Measurements from ENCODE around the gene LHX6.

The LHX6 gene

DNA sequence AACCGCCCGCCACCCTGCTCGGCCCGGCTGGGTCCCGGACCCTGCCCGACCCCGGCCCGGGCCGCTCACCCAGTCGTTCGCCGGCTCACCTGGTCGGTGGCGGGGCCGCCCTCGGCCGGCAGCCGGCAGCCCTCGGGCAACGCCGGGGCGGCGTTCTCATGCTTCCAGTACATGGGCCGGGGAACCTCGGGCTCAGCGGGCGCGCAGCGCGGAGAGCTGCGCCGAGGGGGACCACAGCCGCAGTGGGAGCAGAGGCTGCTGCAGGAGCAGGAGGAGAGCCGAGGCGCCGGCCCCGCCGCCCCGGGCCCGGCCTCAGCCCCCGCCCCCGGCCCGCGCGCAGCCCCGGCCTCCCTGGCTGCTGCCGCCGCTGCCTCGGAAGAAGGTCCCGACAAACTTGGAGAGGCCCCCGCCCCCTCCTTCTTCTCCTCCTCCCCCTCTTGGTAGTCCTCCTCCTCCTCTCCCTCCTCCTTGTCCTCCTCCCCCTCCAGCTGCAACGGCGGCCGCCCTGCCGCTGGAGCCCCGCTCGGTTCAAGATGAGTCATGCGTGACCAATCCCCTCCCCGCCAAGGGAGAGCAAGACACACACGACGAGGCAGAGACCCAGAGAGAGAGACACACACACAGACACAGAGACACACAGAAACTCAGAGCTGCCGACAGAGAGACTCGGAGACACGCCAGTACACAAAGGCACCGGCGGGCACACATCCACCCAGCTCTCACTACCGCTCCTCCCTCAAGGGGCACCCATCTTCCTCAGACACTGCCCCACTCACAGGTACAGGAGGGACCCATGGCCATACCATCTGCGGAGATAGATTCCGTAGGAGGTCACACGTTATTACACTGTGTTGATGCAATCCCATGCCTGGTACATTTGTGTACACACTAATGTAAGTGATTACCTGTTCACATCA, at the start of gene LHX6:
TSS of gene LHX6 (minus strand) at position 390 of the 917 bp plus-strand sequence. CDS start at position 173, 217 bp downstream.
- no peak for DNase-seq
- in situ Hi-C loops (cut with HindIII; ENCODE audit: low pct_ligation_motif_present, low pct_unique_long_range_greater_than_20kb, low sequenced_read_pairs), result no loop called here

- DNase-seq, result no peak
- in situ Hi-C loops (cut with HindIII; ENCODE audit: low pct_ligation_motif_present, low pct_unique_long_range_greater_than_20kb, low sequenced_read_pairs), result no loop called here
Measured at GRCh38 chr9:122277285-122277897, 48.6 kb upstream of the LHX6 start.

- in situ Hi-C loops (cut with HindIII; ENCODE audit: low pct_ligation_motif_present, low pct_unique_long_range_greater_than_20kb, low sequenced_read_pairs), result no loop called here
- no peak for DNase-seq
Measured at GRCh38 chr9:122276096-122276495, 47.3 kb upstream of the LHX6 start.

GRCh38 chr9:122274055-122274454, 45.3 kb upstream of the LHX6 start:
- no peak for DNase-seq
- in situ Hi-C loops (cut with HindIII; ENCODE audit: low pct_ligation_motif_present, low pct_unique_long_range_greater_than_20kb, low sequenced_read_pairs), result no loop called here

DNA sequence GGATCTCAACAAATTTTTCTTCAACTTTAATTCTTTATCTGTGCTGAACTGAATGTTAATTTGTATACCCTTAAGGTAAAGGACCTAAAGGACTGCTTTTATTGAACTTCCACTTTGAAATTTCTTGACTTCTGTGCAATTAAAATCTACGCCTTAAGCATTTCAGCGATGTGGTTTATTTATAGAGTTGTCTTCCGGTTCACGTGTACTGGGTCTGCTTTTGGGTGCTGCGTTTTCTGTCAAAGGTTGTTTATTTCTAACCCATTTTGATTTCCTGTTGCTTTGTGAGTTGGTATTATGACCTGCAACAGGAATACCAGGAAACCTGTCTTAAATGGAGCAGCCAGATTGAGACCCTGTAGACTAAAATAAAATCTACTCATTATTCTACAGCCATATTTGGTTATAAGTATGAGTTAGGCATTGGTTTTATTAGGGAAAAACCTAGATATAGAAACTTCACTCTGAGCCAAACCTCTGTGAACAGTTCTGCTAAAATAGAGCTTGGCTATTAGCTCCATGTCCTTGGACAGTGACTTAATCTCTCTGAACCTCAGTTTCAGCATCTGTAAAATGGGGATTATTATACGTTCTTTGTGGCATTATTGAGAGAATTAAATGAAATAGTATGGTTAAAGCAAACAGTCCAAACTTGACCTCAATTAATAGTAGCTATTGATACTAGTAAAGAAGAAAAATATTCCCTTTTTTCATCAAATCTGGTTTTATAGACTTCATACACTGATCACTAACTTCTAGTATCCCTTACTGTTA, 39.5 kb upstream of the LHX6 start:
- in situ Hi-C loops (cut with HindIII; ENCODE audit: low pct_ligation_motif_present, low pct_unique_long_range_greater_than_20kb, low sequenced_read_pairs), result no loop called here
- DNase-seq, result no peak

DNA sequence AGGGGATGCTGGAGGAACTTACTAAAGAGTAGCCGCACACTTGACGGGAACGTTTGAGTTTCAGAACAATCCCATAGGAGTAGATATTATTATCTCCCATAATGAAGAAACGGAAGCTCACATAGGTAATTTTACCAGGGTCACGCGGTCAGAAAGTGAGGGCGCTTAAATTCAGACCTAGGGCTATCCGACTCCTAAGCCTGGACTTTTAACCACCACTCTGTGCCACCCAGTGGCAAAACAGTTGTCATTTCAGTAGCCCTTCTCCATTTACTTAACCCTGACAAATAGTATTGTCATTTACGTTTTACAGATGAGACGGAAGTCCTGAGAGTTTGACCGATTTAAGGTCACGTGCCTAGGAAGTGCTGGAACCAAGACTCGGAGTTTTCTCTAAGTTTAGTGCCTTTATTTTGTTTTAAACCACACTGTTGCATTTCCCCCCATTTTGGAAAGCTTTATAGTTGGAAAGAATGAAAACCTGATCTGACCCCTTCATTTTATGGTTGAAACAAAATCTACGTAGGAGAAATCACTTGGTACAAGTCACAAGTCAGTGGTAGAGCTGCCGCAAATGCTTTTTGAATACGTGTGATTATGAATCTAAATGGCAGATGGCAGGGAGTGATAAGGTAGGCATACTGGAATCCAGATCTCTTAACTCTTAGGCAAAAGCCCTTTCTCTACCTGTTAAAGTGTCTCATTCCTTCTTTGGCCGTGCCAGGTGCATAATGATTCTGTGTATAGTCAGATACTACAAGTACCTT, 36.6 kb upstream of the LHX6 start:
- in situ Hi-C loops (cut with HindIII; ENCODE audit: low pct_ligation_motif_present, low pct_unique_long_range_greater_than_20kb, low sequenced_read_pairs), result no loop called here

GRCh38 chr9:122264360-122265148, 35.8 kb upstream of the LHX6 start, which contains the start of the genes MRRF and RBM18:
MRRF (plus strand) TSS chr9:122264882; CDS start chr9:122270892, 6,010 bp downstream.
RBM18 (minus strand) TSS chr9:122264840; CDS start chr9:122261492, 3,348 bp downstream.
- in situ Hi-C loops (cut with HindIII; ENCODE audit: low pct_ligation_motif_present, low pct_unique_long_range_greater_than_20kb, low sequenced_read_pairs), result no loop called here
- peak; percentile 87 for DNase-seq

More for the DNA sequence above, 36.6 kb upstream of the LHX6 start:
- peak; percentile 48 for DNase-seq

GRCh38 chr9:122263699-122264349, 35.1 kb upstream of the LHX6 start:
- in situ Hi-C loops (cut with HindIII; ENCODE audit: low pct_ligation_motif_present, low pct_unique_long_range_greater_than_20kb, low sequenced_read_pairs), result no loop called here
- DNase-seq, result peak; percentile 30

- no peak for DNase-seq
- in situ Hi-C loops (cut with HindIII; ENCODE audit: low pct_ligation_motif_present, low pct_unique_long_range_greater_than_20kb, low sequenced_read_pairs), result no loop called here
Measured at GRCh38 chr9:122262073-122262472, 33.3 kb upstream of the LHX6 start.

- in situ Hi-C loops (cut with HindIII; ENCODE audit: low pct_ligation_motif_present, low pct_unique_long_range_greater_than_20kb, low sequenced_read_pairs), result no loop called here
- DNase-seq, result peak; percentile 2
Measured at GRCh38 chr9:122261469-122261881, 32.7 kb upstream of the LHX6 start.

DNA sequence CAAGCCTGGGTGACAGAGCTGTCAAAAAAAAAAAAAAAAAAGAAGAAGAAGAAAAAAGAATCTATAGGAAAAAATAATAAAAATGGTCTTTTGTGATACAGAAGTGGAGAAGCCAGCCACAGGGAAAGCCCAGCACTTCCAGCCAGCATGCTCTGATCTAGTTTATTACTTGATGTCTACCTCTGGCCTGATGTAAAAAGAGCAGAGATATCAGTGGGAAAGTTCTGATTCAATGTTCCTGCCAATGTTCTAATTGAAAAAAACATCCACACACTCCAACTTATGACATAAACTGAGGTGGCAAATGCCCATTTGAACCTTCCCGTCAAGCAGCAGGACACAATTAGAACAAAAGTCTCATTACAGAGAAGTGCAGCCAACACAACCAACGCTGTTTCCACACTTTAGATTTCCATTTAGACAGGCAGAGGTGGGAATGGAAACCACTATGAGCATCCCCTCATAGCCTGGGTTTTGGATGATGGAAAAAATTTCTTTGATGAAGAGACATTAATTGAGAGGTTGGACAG, 30.2 kb upstream of the LHX6 start:
- in situ Hi-C loops (cut with HindIII; ENCODE audit: low pct_ligation_motif_present, low pct_unique_long_range_greater_than_20kb, low sequenced_read_pairs), result no loop called here

GRCh38 chr9:122256206-122256605, 27.4 kb upstream of the LHX6 start:
- in situ Hi-C loops (cut with HindIII; ENCODE audit: low pct_ligation_motif_present, low pct_unique_long_range_greater_than_20kb, low sequenced_read_pairs), result no loop called here

More for the DNA sequence above, 30.2 kb upstream of the LHX6 start:
- no peak for DNase-seq

GRCh38 chr9:122254761-122255160, 26.0 kb upstream of the LHX6 start:
- in situ Hi-C loops (cut with HindIII; ENCODE audit: low pct_ligation_motif_present, low pct_unique_long_range_greater_than_20kb, low sequenced_read_pairs), result no loop called here
- no peak for DNase-seq

More at GRCh38 chr9:122256206-122256605, 27.4 kb upstream of the LHX6 start:
- DNase-seq, result no peak

DNA sequence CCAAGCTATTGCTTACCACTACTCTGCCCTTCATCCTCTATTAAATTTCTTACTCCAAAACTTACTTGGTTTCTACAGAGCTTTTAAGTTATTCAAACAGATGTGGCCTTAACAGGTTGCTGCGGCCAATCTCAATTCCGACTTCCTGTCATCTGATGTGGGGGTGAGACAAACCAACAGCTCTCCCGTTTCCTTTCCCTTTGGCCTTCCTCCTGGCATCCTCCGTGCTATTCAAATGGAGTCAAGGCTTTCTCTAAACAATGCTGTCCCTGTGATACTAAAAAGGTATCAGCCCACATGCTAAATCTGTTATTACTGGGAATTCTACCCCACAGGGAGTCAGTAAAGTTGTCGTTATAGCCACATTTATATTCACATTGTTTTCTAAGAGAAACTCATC, 24.0 kb upstream of the LHX6 start:
- in situ Hi-C loops (cut with HindIII; ENCODE audit: low pct_ligation_motif_present, low pct_unique_long_range_greater_than_20kb, low sequenced_read_pairs), result no loop called here
- no peak for DNase-seq

- no peak for DNase-seq
- in situ Hi-C loops (cut with HindIII; ENCODE audit: low pct_ligation_motif_present, low pct_unique_long_range_greater_than_20kb, low sequenced_read_pairs), result no loop called here
Measured at GRCh38 chr9:122251351-122251750, 22.6 kb upstream of the LHX6 start.

- in situ Hi-C loops (cut with HindIII; ENCODE audit: low pct_ligation_motif_present, low pct_unique_long_range_greater_than_20kb, low sequenced_read_pairs), result no loop called here
- DNase-seq, result no peak
Measured at GRCh38 chr9:122248448-122248865, 19.7 kb upstream of the LHX6 start.

DNA sequence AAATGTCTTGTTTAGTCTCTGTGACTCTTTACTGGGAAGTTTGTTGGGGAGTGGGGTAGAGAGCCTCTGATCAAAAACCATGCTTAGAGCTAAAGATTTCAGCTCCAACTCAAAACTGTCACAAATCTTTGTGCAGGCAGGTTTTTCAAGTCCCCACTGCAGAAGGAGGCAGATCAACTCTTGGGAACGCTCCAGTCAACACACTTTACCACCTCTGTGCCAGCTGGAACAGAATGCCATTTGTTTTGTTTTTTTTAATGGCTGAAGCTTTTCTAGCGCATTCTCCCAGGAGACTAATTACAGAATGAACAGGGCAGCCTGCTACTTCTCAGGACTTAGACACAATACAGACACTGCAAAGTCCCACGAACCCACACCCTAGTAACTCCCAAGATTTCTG, 17.9 kb upstream of the LHX6 start:
- DNase-seq, result no peak
- in situ Hi-C loops (cut with HindIII; ENCODE audit: low pct_ligation_motif_present, low pct_unique_long_range_greater_than_20kb, low sequenced_read_pairs), result no loop called here

Measured in ACHN (cell line).